Neural progenitor cell (in vitro differentiated cells): ENCODE measurements around the gene SLC2A13.

Source experiments
- CTCF ChIP-seq: fragments of 200-600 bp; sonication (generic); IDR thresholded peaks from 2 replicates; pipeline ENCODE4 v1.5.1; 2017; ENCODE audit warnings: antibody characterized with exemption, mild to moderate bottlenecking
- EZH2 ChIP-seq: fragments of 200-600 bp; sonication (generic); IDR thresholded peaks from 2 replicates; pipeline ENCODE4 v1.6.1; 2017; ENCODE audit warnings: antibody characterized with exemption, mild to moderate bottlenecking, moderate library complexity
- EZH2phosphoT487 ChIP-seq: fragments of 200-600 bp; sonication (generic); IDR thresholded peaks from 2 replicates; pipeline ENCODE4 v1.6.1; 2017; ENCODE audit warnings: antibody characterized with exemption

- TF ChIP-seq CTCF (no peak), EZH2phosphoT487 (no peak), EZH2 (no peak)
Observed at GRCh38 chr12:39852346-39852745, 253.5 kb downstream of the SLC2A13 start.
